Tibial artery (tissue), 4 donors: Measurements from ENCODE around the gene ENDOV.
A peak's percentile ranks its signal among the peaks of the same experiment; 100 is the strongest.

Experiments used
- DNase-seq, 2 donors: peaks; one replicate each; pipeline ENCODE4 v3.0.0-alpha.2; 2019
- H3K27ac ChIP-seq, 2 donors: fragments of 200-600 bp; sonication (generic) in 1 of 2; 1 replicate in 1 of 2; 2 replicates in 1 of 2; pipeline ENCODE4 v1.5.1; 2018 to 2019; ENCODE audit warnings: mild to moderate bottlenecking in 1 of 2
- H3K27me3 ChIP-seq, 2 donors: fragments of 200-600 bp; sonication (generic) in 1 of 2; one replicate each; pipeline versions ENCODE4 v1.5.1 to v1.6.0; 2016 to 2019
- H3K36me3 ChIP-seq, 3 donors: fragments of 200-600 bp; sonication (generic) in 2 of 3; one replicate each; pipeline ENCODE4 v1.5.1; 2016 to 2019; ENCODE audit warnings: mild to moderate bottlenecking in 2 of 3
- H3K4me1 ChIP-seq, 4 donors: fragments of 200-600 bp; sonication (generic) in 2 of 4; 1 replicate in 3 of 4; 2 replicates in 1 of 4; pipeline ENCODE4 v1.5.1; 2016 to 2019
- H3K4me3 ChIP-seq, 2 donors: fragments of 200-600 bp; sonication (generic) in 1 of 2; 1 replicate in 1 of 2; 2 replicates in 1 of 2; pipeline ENCODE4 v1.5.1; 2018 to 2019; ENCODE audit warnings: mild to moderate bottlenecking in 2 of 2
- H3K9me3 ChIP-seq, 3 donors: fragments of 200-600 bp; sonication (generic) in 1 of 3; one replicate each; pipeline ENCODE4 v1.5.1; 2016 to 2019
- intact Hi-C: fragments of 100-400 bp; cut with DNase I; formaldehyde crosslinking; loops from one replicate; pipeline ENCODE4 v1.15.0; 2023; ENCODE audit warnings: low total_unique reads
- TF ChIP-seq, protein P1 (sequence below), 2 experiments: fragments of 200-600 bp in 1 of 2; fragments of 450-650 bp in 1 of 2; IDR thresholded peaks; one replicate each; pipeline ENCODE4 v1.5.1; 2017 to 2019; ENCODE audit warnings: antibody characterized with exemption in 2 of 2, mild to moderate bottlenecking in 1 of 2, moderate library complexity in 1 of 2

The ENDOV gene

DNA sequence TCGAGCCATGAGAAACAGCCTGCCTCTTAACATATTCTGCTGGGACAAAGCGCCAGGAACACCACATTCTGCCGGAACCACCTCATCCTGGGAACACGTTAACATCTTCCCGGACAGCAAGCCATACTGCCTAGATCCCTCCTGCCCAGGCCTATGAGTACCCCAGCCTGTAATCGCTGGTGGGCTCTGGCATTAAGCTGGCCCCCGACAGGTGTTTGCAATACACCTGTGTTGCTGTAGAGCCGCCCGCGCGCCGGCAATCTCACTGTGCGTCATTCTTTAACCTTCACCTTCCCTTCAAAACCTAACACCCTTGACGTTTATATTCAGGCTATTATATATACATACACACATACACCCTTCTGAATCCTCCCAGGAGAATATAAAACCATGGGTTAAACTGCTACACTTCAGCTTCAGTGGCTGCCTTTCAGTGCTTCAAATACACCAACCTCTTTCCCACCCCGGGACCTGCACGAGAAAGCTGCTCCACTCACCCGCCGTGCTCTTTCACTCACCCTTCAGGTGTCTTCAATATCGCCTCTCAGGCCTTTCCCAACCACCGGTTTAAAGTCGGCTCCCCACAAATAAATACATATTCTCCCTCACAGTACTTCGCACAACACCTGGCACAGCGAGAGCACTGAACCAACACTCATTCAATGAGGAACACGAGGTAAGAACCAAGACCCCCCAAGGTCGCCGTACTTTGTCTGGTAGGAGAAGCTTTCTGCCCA, 1.0 kb upstream of the ENDOV start:
- H3K4me3 ChIP-seq, result peak overlapping the region; percentile 59 to 83
- TF ChIP-seq, protein P1, sequence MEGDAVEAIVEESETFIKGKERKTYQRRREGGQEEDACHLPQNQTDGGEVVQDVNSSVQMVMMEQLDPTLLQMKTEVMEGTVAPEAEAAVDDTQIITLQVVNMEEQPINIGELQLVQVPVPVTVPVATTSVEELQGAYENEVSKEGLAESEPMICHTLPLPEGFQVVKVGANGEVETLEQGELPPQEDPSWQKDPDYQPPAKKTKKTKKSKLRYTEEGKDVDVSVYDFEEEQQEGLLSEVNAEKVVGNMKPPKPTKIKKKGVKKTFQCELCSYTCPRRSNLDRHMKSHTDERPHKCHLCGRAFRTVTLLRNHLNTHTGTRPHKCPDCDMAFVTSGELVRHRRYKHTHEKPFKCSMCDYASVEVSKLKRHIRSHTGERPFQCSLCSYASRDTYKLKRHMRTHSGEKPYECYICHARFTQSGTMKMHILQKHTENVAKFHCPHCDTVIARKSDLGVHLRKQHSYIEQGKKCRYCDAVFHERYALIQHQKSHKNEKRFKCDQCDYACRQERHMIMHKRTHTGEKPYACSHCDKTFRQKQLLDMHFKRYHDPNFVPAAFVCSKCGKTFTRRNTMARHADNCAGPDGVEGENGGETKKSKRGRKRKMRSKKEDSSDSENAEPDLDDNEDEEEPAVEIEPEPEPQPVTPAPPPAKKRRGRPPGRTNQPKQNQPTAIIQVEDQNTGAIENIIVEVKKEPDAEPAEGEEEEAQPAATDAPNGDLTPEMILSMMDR (IDR thresholded peaks at IDR 0.05), result no peak
- intact Hi-C loops, result no loop called here
- no peak for DNase-seq
- H3K4me1 ChIP-seq, result peaks cover 4 to 33% (median 23%) of the 10 kb centered on the region in 4 donors
- peak overlapping the region; percentile 86 to 94 for H3K27ac ChIP-seq
- peaks cover 0 to 19% (median 11%) of the 10 kb centered on the region in 3 donors for H3K36me3 ChIP-seq
- no peaks in the 10 kb centered on the region for H3K9me3 ChIP-seq
- H3K27me3 ChIP-seq, result no peaks in the 10 kb centered on the region

DNA sequence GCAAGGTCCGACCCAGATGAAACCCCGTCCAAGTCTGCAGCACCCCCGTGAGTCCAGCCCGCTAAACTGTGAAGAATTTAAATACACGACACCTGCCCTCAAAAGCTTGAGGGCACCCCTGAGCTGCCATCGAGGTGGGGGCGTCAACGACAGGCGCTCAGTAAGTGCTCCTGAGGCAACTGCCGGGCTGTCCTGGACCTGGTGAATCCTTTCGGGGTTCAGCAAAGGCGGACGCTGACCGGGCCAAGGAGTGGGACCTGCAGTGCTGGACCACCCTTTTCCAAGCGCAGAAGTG, 512 bp upstream of the ENDOV start:
- H3K4me3 ChIP-seq, result peak overlapping the region; percentile 59 to 83
- no peak for DNase-seq
- H3K9me3 ChIP-seq, result no peaks in the 10 kb centered on the region
- H3K36me3 ChIP-seq, result peaks cover 0 to 24% (median 11%) of the 10 kb centered on the region in 3 donors
- peak overlapping the region; percentile 86 to 94 for H3K27ac ChIP-seq
- TF ChIP-seq, protein P1 (IDR thresholded peaks at IDR 0.05), result no peak
- H3K4me1 ChIP-seq, result peaks cover 4 to 33% (median 23%) of the 10 kb centered on the region in 4 donors
- intact Hi-C loops, result no loop called here
- no peaks in the 10 kb centered on the region for H3K27me3 ChIP-seq

DNA sequence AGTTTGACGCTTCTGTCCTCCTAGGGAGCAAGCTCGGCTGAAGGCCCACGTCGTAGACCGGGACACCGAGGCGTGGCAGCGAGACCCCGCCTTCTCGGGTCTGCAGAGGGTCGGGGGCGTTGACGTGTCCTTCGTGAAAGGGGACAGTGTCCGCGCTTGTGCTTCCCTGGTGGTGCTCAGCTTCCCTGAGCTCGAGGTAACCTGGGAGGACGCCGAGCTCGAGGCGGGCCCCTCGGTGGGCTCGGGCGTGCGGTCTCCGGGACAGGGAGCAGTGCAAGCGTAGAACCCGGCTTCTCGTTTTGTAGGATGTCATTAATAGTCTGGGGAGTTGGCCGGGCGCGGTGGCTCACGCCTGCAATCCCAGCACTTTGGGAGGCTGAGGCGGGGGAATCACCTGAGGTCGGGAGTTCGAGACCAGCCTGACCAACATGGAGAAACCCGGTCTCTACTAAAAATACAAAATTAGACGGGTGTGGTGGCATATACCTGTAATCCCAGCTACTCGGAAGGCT, 715 bp downstream of the ENDOV start:
- DNase-seq, result no peak
- intact Hi-C loops, result no loop called here
- Histone ChIP-seq H3K9me3 (no peaks in the 10 kb centered on the region), H3K27ac (peak overlapping the region; percentile 86 to 94), H3K27me3 (no peaks in the 10 kb centered on the region), H3K36me3 (peaks cover 0 to 37% (median 11%) of the 10 kb centered on the region in 3 donors), H3K4me1 (peaks cover 4 to 33% (median 23%) of the 10 kb centered on the region in 4 donors), H3K4me3 (peak overlapping the region; percentile 59 to 83)
- TF ChIP-seq, protein P1 (IDR thresholded peaks at IDR 0.05), result no peak

DNA sequence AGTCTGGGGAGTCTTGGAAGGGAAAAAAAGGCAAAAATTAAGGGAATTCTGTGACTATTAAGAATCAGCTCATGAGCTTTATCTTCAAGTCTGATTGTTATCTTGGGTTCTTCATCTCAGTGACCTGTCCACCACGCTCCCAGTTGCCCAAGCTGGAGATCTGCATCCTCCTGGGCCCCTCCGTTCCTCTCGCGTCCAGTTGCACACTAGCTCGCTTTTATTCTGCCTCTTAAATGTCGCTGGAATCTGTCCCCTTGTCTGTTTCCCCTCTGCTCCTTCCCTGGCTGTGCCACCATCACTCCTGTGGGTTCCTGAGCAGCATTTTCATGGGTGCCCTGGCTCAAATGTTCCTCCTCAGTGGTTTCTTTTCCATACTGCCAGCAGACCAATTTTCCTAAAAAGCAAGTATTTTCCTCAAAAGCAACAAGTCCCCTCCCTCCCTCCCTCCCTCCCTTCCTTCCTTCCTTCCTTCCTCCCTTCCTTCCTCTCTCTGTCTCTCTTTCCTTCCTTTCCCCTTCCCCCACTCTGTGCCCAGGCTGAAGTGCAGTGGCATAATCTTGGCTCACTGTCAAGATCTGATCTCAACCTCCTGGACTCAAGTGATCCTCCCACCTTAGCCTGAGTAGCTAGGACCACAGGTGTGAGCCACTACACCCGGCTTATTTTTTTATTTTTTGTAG, 1.4 kb downstream of the ENDOV start:
- intact Hi-C loops, result no loop called here
- no peaks in the 10 kb centered on the region for H3K27me3 ChIP-seq
- H3K36me3 ChIP-seq, result peaks cover 0 to 37% (median 11%) of the 10 kb centered on the region in 3 donors
- H3K27ac ChIP-seq, result no peak overlapping the region
- no peaks in the 10 kb centered on the region for H3K9me3 ChIP-seq
- TF ChIP-seq, protein P1 (IDR thresholded peaks at IDR 0.05), result no peak
- peak overlapping the region; percentile 59 to 83 for H3K4me3 ChIP-seq
- H3K4me1 ChIP-seq, result peaks cover 4 to 33% (median 23%) of the 10 kb centered on the region in 4 donors
- DNase-seq, result no peak

DNA sequence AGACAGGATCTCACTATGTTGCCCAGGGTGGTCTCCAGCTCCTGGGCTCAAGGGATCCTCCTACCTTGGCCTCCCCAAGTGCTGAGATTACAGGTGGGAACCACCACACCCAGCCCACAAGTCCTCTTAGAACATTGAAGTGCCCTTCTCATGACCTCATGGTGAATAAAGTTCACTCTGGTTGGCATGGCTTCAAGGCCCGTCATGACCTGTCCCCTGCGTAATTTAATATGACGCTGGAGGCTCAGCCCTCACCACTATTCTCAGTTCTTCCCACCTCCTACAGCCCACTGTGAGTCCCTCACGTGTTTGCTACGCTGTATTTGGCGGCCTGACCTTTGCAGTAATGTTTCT, 1.9 kb downstream of the ENDOV start:
- no peak for DNase-seq
- TF ChIP-seq, protein P1 (IDR thresholded peaks at IDR 0.05), result no peak
- no peak overlapping the region for H3K27ac ChIP-seq
- peaks cover 4 to 33% (median 23%) of the 10 kb centered on the region in 4 donors for H3K4me1 ChIP-seq
- no peaks in the 10 kb centered on the region for H3K9me3 ChIP-seq
- no peak overlapping the region for H3K4me3 ChIP-seq
- peaks cover 0 to 37% (median 11%) of the 10 kb centered on the region in 3 donors for H3K36me3 ChIP-seq
- intact Hi-C loops, result no loop called here
- H3K27me3 ChIP-seq, result no peaks in the 10 kb centered on the region
